Measurements from ENCODE around the gene LRMDA.

GRCh38 chr10:75956624-75957023 lies 525.2 kb downstream of the LRMDA start:
- TF ChIP-seq CTCF (IDR thresholded peaks at IDR 0.05), result no peak
- TF ChIP-seq POLR2A (IDR thresholded peaks at IDR 0.05), result no peak

Measured in adrenal gland (tissue), 5 donors.